GM18505 (cell line): ENCODE results near the gene DENND1A.
A peak's percentile ranks its signal among the peaks of the same experiment; 100 is the strongest.
"Not testable (repeated sequence)": the region's sequence is repeated elsewhere in the genome, so short reads cannot be mapped to it uniquely, and the experiment has no call there.

Source experiments
- ATAC-seq: cut with Tn5 transposase; IDR thresholded peaks from one replicate; pipeline ENCODE4 v1.9.1; 2021; ENCODE audit not compliant: unreplicated experiment
- POLR2A ChIP-seq: IDR thresholded peaks from 4 replicates; pipeline ENCODE4 v1.6.1; 2011; ENCODE audit warnings: borderline replicate concordance; ENCODE audit not compliant: insufficient read depth, insufficient read length; ENCODE audit errors: extremely low read depth

DENND1A gene, protein sequence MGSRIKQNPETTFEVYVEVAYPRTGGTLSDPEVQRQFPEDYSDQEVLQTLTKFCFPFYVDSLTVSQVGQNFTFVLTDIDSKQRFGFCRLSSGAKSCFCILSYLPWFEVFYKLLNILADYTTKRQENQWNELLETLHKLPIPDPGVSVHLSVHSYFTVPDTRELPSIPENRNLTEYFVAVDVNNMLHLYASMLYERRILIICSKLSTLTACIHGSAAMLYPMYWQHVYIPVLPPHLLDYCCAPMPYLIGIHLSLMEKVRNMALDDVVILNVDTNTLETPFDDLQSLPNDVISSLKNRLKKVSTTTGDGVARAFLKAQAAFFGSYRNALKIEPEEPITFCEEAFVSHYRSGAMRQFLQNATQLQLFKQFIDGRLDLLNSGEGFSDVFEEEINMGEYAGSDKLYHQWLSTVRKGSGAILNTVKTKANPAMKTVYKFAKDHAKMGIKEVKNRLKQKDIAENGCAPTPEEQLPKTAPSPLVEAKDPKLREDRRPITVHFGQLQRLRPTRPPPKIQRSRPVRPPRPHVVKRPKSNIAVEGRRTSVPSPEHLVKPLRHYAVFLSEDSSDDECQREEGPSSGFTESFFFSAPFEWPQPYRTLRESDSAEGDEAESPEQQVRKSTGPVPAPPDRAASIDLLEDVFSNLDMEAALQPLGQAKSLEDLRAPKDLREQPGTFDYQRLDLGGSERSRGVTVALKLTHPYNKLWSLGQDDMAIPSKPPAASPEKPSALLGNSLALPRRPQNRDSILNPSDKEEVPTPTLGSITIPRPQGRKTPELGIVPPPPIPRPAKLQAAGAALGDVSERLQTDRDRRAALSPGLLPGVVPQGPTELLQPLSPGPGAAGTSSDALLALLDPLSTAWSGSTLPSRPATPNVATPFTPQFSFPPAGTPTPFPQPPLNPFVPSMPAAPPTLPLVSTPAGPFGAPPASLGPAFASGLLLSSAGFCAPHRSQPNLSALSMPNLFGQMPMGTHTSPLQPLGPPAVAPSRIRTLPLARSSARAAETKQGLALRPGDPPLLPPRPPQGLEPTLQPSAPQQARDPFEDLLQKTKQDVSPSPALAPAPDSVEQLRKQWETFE

DNA sequence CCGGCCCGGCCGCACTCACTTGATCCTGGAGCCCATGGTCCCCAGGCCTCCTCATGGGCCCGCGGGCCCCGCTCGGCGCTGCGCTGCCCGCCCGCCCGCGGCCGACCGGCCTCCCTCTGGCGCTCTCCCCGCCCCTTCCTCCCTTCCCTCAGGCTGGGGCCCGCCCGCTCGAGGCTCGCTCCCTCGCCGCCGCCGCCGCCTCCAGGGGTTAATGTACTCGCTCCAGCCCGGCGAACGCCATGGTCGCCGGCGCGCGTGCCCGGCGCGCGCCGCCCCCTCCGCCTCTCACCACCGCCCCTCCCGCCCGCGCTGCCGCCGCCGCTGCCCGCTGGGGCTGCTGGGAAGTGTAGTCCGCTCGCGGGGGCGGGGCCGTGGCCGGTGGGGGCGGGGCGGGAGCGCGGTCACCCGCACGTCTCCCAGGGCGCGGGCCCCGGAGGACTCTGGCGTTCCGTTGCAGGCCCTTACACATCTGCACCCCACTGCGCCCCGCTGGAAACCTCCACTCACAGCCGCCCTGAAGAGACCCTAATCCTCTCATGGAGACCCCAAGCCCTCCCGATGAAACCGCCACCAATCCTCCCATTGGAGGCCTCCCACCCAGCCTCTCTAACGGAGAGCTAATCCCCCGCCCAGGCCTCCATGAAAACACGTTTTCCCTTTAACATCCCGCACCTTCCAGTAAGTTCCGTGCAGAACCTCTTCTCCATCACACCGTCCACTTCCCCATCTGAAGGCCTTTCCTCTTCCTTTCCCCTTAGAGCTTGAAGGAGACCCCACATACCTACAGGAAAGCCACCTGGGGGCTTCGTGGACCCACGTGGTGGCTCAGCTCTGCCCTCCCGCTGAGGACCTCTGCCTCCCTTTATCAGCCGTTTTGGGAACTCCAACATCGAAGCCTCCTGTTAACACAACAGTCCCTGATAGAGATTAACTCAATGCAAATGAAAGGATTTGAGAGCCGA is at the start of gene DENND1A:
TSS of gene DENND1A (minus strand) at position 257 of the 962 bp plus-strand sequence. CDS start at position 36, 221 bp downstream.
- ATAC-seq: peak; percentile 78
- peak; percentile 39 for TF ChIP-seq POLR2A

GRCh38 chr9:123978981-123979380 is 49.1 kb upstream of the DENND1A start:
- TF ChIP-seq POLR2A: no peak
- ATAC-seq: no peak

DNA sequence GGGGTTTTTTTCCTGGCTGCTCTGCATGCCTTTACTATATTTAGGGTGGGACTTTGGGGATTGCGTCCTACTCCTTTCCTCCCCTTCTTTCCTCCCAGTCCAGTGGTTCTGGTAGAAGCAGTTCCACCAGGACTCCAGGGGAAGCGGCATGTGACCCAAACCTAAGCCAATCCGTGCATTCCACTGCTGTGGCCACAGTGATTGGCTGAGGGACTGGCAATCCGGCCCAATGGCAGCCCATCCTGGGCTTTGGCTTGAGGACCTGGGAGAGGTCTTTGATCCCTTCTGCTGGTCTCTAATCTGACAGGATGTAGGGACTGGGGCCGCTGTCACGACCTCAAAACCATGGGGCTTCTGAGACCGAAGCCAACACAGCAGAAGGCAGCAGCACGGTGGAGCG is 46.7 kb upstream of the DENND1A start:
- not testable (repeated sequence) for ATAC-seq

- no peak for TF ChIP-seq POLR2A
- ATAC-seq: no peak
Observed at GRCh38 chr9:123975871-123976270, 45.9 kb upstream of the DENND1A start.

GRCh38 chr9:123974471-123974870 is 44.5 kb upstream of the DENND1A start:
- no peak for TF ChIP-seq POLR2A
- ATAC-seq: no peak

DNA sequence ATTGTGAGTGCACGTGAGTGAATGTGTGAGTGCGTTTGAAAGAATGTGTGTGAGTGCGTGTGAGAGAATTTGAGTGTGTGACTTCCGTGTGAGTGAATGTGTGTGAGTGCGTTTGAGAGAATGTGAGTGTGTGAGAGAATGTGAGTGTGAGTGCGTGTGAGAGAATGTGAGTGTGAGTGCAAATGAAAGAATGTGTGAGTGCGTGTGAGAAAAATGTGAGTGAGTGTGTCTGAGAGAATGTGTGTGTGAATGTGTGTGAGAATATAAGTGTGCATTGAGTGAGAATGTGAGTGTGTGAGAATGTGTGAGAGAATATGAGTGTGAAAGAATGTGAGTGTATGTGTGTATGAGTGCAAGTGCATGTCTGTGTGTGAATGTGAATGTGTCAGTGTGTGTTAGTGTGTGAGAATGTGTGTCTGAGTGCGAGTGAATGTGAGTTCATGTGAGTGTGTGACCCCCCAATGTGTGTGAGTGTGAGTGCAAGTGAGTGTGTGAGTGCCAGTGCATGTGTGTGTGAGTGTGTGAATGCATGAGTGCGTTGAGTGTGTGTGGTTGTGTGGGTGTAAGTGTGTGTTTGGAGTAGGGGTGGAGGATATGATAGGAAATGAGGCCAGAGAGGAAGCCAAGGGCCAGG is 43.8 kb upstream of the DENND1A start:
- TF ChIP-seq POLR2A: no peak
- no peak for ATAC-seq

GRCh38 chr9:123972618-123973017 is 42.7 kb upstream of the DENND1A start:
- no peak for TF ChIP-seq POLR2A
- ATAC-seq: no peak

DNA sequence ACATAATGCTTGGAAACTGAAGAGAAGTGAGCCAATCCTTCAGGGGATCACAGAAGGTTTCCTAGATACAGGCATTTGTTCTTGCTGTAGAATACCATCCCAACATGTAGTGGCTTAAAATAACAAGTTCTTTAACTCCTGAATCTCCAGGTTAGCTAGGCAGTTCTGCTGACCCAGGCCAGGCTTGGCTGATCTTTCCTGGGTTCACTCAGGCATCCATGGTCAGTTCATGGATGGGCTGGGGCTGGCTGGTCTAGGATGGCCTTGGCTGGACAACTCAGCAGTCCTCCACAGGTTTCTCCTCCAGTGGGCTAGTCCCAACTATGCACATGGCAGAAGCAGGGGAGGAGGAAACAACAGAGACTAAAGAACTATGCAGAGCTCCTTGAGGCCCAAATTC is 37.4 kb upstream of the DENND1A start:
- no peak for TF ChIP-seq POLR2A
- ATAC-seq: no peak

- no peak for TF ChIP-seq POLR2A
Observed at GRCh38 chr9:123965801-123966686, 36.1 kb upstream of the DENND1A start.

GRCh38 chr9:123964761-123965160 is 34.8 kb upstream of the DENND1A start:
- no peak for TF ChIP-seq POLR2A
- no peak for ATAC-seq

More at GRCh38 chr9:123965801-123966686, 36.1 kb upstream of the DENND1A start:
- no peak for ATAC-seq

GRCh38 chr9:123960965-123961364 is 31.0 kb upstream of the DENND1A start:
- no peak for TF ChIP-seq POLR2A
- ATAC-seq: no peak
